Right renal cortex interstitium (tissue), 3 donors: Measurements from ENCODE around the gene UMAD1. TPM values are rescaled to one million over a fixed set of nuclear protein-coding genes. Genes with fewer than 3 reads are reported as not detected.

Experiments used
- DNase-seq, 3 donors: peaks; one replicate each; pipeline ENCODE4 v3.0.0-alpha.2; 2013; ENCODE audit warnings: low read depth in 3 of 3, low spot score in 2 of 3
- polyA plus RNA-seq, 3 donors: library from polyadenylated mRNA; unstranded; fragments of 120-200 nt; gene quantifications; one replicate each; pipeline ENCODE4 v1.2.1, GENCODE V29; 2013; ENCODE audit not compliant: insufficient read length in 3 of 3

The UMAD1 gene
- polyA plus RNA-seq, 3 donors: 18.4 to 23.4 (median 19.4) TPM

DNA sequence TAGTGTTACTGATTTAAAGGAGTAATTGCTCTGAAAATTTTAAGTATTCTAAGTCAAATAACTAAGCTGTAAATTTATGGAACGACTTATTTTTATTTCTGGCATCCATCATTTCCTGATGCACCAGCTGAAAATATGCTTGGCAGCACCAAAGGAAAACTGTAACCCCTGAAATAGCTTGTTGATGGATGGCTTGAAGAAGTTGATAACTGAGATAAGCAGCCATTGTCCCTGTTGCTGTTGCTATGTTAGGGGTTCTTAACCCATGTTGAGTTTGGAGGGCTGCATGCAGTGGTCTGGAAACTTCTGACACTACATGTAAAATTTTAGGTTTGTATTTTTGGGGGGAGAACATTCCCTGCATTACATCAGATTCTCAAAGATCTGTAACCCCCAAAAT, 47.2 kb downstream of the UMAD1 start:
- DNase-seq: no peak

DNA sequence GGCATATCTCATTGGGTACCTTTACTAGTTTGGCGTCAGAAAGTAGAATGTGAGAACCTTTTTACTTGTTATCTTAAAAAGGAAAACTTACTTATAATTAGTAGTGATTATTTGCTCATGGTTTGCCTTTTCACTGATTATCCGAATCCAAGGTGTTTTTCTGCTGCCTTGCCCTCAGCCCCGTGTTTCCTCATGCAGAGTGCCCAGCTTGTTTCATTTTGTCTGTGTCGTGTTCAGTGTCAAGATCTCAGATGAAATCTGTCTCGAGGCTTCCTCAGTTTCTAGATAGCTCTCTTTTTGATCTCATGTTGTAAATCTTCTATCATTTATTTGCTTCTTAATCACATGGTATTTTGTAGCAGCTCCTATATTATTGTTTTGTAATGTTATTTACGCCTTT, 47.8 kb downstream of the UMAD1 start:
- DNase-seq: no peak

- DNase-seq: no peak
These were observed 48.4 kb downstream of the UMAD1 start for GRCh38 chr7:7688956-7689355.

GRCh38 chr7:7693881-7694280, 53.3 kb downstream of the UMAD1 start:
- no peak for DNase-seq

GRCh38 chr7:7694542-7694941, 54.0 kb downstream of the UMAD1 start:
- DNase-seq: no peak

DNA sequence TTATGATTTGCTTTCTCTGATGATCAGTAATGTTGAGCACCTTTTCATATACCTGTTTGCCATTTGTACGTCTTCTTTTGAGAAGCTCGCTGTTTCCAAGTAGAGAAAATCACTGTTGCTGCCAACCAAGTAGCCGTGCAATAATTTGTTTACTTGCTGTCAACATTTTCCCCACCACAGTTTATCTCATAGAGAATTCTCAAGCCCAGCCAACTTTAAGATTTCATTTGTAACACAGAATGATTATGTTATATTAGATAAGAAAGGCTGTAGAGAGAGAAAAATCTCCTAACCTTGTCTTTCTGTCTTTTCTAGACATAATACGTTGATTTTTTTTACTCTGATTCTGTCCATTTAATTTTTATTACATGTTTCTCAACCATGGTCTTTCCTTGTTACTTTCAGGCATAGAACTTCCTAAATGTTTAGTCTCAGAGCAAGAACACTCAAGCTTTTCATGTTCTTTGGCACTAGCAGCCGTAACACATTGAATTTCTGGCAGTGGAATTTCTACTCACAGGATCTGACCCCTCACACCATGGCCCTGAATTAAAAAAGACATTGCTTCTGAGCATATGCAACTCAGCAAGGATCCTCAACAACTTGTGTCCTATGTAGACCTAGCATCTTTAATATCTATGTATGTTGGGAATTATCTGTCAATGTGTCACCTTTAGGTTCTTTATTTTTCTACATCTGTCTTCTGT, 54.7 kb downstream of the UMAD1 start:
- DNase-seq: no peak

DNA sequence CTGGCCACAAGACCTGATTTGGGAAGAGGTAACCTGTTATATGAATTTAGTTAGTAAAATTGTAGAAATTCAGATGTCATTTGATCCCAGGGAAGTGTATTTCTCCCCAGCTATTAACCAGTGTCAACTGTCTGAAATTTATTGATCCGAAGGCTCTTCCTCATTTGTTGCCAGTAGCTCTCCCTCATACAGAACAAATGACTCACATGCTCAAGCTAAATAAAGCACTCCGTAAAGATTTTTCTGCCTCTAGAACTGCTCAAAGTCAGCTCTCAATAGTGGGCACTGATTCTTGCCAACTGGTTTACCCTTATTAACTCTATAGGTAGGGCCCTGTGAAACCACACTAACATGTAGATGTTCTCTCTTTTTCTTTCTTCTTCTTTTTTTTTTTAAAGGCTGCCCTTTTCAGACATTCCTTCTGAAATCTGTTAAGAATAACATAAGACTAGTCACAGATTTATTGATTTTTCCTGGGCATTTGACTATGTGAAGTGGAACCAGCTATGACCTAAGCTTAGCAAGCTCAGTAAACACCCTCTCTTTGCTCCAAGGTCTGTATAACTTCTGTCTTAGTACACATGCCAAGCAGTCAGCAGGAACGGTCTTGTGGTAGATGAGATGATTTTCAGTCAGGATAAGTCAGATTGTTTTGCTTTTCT, 56.0 kb downstream of the UMAD1 start:
- DNase-seq: no peak

GRCh38 chr7:7698930-7699329, 58.4 kb downstream of the UMAD1 start:
- DNase-seq: no peak

DNA sequence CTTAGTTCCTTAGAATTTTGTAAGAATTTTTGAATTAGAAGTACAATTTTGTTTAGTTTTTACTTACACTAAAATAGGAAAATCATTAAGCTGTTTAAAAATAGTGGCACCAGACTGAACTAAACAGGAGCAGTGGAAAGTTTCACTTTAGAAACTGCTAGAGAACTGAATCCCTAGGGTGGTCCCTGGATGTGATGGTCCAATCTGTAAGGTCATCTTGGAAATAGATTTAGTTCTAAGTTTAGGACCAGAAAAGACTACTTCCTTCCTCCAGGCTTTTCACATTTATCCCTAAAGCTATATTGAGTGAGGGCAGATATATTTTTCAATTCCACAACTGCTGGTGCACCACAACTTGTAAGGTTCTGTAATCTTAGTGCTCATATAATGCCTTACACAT, 58.8 kb downstream of the UMAD1 start:
- no peak for DNase-seq

DNA sequence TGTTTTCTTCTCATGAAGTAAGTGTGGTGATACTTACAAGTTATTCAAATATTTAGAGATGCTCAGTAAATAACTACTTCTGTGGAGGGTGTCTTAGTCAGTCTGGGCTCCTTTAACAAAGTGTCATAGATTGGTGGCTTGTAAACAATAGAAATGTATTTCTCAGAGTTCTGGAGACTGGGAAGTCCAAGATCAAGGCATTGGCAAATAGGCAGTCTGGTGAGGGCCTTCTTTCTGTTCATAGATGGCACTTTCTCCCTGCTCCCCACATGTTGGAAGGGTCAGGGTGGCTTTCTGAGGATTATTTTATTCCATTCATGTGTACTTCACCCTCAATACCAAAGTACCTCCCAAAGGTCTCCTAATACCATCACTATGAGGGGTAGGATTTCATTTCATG, 59.4 kb downstream of the UMAD1 start:
- DNase-seq: no peak

GRCh38 chr7:7701527-7701926, 61.0 kb downstream of the UMAD1 start:
- no peak for DNase-seq

GRCh38 chr7:7702826-7703225, 62.3 kb downstream of the UMAD1 start:
- no peak for DNase-seq

GRCh38 chr7:7703427-7703826, 62.9 kb downstream of the UMAD1 start:
- DNase-seq: no peak

- no peak for DNase-seq
These were observed 64.3 kb downstream of the UMAD1 start for GRCh38 chr7:7704867-7705266.

DNA sequence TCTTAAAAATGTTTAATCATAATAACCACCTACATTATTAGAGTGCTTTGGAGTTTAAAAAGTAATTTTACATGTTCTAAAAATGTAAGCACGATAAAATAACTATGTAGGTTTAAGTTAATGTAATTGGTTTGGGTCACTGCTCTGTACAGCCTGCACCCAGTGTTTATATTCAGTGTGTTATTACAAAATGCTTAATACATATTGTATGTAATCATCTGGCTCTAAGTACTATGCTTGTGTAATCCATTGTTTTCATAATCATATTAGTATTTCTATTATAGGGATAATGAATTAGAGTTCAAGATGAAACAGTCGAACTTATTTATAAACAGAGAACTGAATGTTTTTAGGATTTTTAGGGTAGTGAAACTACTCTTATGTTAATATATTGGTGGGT, 64.8 kb downstream of the UMAD1 start:
- no peak for DNase-seq

DNA sequence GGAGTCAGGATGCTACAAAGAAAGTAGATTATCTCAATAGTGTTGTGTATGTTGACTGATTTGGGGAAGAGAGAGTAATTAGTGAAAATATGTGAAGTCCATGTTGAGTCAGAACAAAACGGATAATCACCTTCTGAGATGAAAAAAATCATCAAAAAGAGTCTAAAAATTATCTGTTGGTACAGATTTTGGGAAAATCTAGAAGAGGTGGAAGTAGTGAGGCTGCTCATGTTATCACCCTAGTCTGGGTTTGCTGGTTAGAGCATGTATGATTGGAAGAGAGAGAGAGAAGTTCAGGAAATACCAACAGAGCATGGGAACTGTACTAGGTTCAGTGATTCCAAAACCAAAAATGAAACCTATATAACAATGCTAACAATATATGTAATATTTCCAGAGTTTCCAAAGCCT, 65.6 kb downstream of the UMAD1 start:
- DNase-seq: no peak

GRCh38 chr7:7706556-7707172, 66.1 kb downstream of the UMAD1 start:
- DNase-seq: no peak

- no peak for DNase-seq
These were observed 66.7 kb downstream of the UMAD1 start for GRCh38 chr7:7707246-7707645.

- no peak for DNase-seq
These were observed 67.3 kb downstream of the UMAD1 start for GRCh38 chr7:7707806-7708205.

GRCh38 chr7:7709291-7709690, 68.7 kb downstream of the UMAD1 start:
- no peak for DNase-seq

DNA sequence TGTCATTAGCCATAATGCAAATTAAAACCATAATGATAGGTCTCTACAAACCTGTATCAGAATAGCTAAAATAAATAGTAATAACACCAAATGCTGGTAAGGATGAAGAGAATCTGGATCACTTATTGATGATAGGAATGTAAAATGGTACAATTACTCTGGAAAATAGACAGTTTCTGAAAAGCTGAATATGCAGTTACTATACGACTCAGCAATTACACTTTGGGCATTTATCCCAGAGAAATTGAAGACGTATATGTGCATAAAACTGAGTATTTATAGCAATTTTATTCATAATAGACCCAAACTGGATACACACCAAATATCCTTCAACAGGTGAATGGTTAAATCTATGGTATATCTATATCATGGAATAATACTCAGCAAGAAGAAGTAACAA, 69.9 kb downstream of the UMAD1 start:
- DNase-seq: no peak

DNA sequence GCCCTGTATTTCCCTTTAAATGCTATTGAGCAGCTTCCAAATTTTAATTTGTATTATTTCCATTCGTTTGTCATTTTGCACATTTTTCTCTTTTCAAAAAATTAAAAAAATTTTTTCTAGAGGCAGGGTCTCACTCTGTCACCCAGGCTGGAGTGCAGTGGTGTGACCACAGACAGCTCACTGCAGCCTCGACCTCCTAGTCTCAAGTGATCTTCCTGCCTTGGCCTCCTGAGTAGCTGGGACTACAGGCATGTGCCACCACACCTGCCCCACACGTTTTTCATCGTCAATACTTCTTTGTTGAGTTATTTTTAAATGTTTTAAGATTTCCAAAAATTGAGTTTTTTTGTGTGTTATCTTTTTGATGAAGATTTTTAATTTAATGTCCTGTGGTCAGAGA, 73.2 kb downstream of the UMAD1 start:
- DNase-seq: no peak
